Prostate gland (tissue), 2 donors: ENCODE results near the gene KIFC3. TPM values are rescaled to one million over a fixed set of nuclear protein-coding genes. Genes with fewer than 3 reads are reported as not detected.

Source experiments
- DNase-seq: peaks from one replicate; pipeline ENCODE4 v3.0.0-alpha.2; 2019; ENCODE audit warnings: low spot score
- H3K27ac ChIP-seq, 2 donors: fragments of 200-600 bp; sonication (generic); 2 replicates each; pipeline ENCODE4 v1.5.1; 2017 to 2019
- H3K27me3 ChIP-seq: fragments of 200-600 bp; sonication (generic); replicated peaks from 2 replicates; pipeline ENCODE4 v1.5.1; 2019; ENCODE audit not compliant: insufficient read depth
- H3K36me3 ChIP-seq, 2 donors: fragments of 200-600 bp; sonication (generic); 1 replicate in 1 of 2; 2 replicates in 1 of 2; pipeline versions ENCODE4 v1.5.1 to v1.8.1; 2017 to 2019
- H3K4me1 ChIP-seq: fragments of 200-600 bp; sonication (generic); replicated peaks from 2 replicates; pipeline ENCODE4 v1.5.1; 2019
- H3K4me3 ChIP-seq, 2 donors: fragments of 200-600 bp; sonication (generic); 2 replicates each; pipeline ENCODE4 v1.5.1; 2017 to 2019
- H3K9me3 ChIP-seq: fragments of 200-600 bp; sonication (generic); 2 replicates; pipeline ENCODE4 v1.5.1; 2017
- POLR2A ChIP-seq: fragments of 450-650 bp; IDR thresholded peaks from one replicate; pipeline ENCODE4 v1.6.1; 2016; ENCODE audit warnings: antibody characterized with exemption, mild to moderate bottlenecking
- POLR2AphosphoS5 ChIP-seq: sonication (generic); formaldehyde crosslinking; IDR thresholded peaks from one replicate; pipeline ENCODE4 v1.6.1; 2017; ENCODE audit warnings: antibody characterized with exemption
- WGBS: methylation state at CpG from one replicate; pipeline ENCODE4 v1.1.5; 2018; 5-methylcytosine and 5-hydroxymethylcytosine counted together
- intact Hi-C: fragments of 100-400 bp; cut with DNase I; formaldehyde crosslinking; loops from one replicate; pipeline ENCODE4 v1.14.2; 2022
- total RNA-seq, 2 donors: library from RNA; depleted of rRNA; stranded (reverse); fragments of >200 nt; gene quantifications; one replicate each; pipeline ENCODE4 v1.1.0, GENCODE V29; 2016
- TF ChIP-seq, protein P1 (sequence below), 4 experiments: fragments of 200-600 bp in 2 of 4; fragments of 450-650 bp in 2 of 4; sonication (generic) in 2 of 4; IDR thresholded peaks; 1 replicate in 3 of 4; 2 replicates in 1 of 4; pipeline ENCODE4 v1.5.1; 2016 to 2019; ENCODE audit warnings: antibody characterized with exemption in 4 of 4, mild to moderate bottlenecking in 2 of 4, moderate library complexity in 2 of 4

The KIFC3 gene
- total RNA-seq, 2 donors from 2014 or later, result 16.3 to 79.5 TPM

DNA sequence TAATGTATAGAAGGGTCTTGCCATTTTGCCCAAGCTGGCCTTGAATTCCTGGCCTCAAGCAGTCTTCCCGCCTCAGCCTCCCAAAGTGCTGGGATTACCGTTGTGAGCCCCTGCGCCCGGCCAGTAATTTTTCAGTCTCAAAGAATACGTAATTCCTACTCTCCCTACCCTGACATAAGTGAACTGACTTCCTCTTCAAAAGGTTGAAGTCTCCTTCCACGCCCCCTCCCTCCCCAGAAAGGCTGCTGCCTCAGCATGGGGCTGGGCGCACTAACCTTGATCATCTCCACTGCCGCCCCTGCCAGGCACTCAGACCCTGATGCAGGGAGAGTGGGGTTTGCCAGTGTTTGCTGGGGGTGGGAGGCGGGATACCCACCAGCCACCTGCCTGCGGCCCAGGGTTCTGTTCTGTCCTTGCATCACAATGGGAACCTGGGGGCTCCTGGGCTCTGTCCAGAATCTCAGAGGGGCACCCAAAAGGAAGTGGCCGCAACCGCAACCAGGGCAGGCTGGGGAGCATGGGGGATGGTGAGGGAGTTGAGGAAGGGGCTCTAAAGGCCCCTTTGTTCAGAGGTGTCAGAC lies 27.5 kb downstream of the KIFC3 start:
- Histone ChIP-seq H3K9me3 (no peaks in the 10 kb centered on the region), H3K4me1 (no peaks in the 10 kb centered on the region), H3K4me3 (no peak overlapping the region), H3K36me3 (no peaks in the 10 kb centered on the region), H3K27me3 (no peaks in the 10 kb centered on the region), H3K27ac (no peak overlapping the region)
- no peak for DNase-seq
- 96% methylated on average over 12 of the region's 12 CpGs for WGBS
- TF ChIP-seq POLR2A, result no peak
- TF ChIP-seq, protein P1, sequence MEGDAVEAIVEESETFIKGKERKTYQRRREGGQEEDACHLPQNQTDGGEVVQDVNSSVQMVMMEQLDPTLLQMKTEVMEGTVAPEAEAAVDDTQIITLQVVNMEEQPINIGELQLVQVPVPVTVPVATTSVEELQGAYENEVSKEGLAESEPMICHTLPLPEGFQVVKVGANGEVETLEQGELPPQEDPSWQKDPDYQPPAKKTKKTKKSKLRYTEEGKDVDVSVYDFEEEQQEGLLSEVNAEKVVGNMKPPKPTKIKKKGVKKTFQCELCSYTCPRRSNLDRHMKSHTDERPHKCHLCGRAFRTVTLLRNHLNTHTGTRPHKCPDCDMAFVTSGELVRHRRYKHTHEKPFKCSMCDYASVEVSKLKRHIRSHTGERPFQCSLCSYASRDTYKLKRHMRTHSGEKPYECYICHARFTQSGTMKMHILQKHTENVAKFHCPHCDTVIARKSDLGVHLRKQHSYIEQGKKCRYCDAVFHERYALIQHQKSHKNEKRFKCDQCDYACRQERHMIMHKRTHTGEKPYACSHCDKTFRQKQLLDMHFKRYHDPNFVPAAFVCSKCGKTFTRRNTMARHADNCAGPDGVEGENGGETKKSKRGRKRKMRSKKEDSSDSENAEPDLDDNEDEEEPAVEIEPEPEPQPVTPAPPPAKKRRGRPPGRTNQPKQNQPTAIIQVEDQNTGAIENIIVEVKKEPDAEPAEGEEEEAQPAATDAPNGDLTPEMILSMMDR (IDR thresholded peaks at IDR 0.05), result no peak
- no peak for TF ChIP-seq POLR2AphosphoS5
- intact Hi-C loops, result no loop called here

DNA sequence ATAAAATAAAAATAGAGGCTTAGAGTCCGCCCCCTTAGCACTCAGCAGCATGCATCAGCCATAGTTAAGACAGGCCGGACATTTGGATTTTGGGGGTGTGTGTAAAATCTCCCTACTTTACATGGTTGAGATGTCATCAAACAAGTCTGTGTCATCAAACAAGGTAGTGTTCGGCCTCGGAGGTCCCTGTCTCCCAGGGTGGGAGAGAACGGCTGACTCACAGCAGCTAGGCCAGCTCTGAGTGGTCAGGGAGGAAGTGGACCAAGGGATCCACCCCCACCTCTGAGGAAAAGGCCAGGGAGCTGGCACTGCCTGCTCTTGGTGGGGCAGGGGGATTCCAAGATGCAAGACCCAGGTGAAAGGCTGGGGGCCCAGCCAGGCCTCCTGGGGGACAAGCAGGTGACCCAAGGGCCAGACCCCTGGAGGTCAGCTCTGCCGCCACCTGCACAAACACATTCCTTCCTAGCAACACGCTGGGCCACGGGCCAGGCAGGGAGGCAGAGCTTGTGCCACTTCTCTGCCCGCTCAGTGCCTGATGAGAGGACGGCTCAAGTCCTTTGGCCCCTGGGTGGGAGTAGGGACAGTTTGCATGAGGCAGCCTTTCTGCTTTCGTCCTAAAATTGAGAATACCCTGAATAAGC lies 28.5 kb downstream of the KIFC3 start:
- Histone ChIP-seq H3K9me3 (no peaks in the 10 kb centered on the region), H3K4me1 (no peaks in the 10 kb centered on the region), H3K27ac (no peak overlapping the region), H3K4me3 (no peak overlapping the region), H3K27me3 (no peaks in the 10 kb centered on the region), H3K36me3 (no peaks in the 10 kb centered on the region)
- TF ChIP-seq POLR2A (no peak), POLR2AphosphoS5 (no peak)
- TF ChIP-seq, protein P1 (IDR thresholded peaks at IDR 0.05), result no peak
- intact Hi-C loops, result no loop called here
- DNase-seq, result no peak
- WGBS, result 89% methylated on average over 11 of the region's 11 CpGs

DNA sequence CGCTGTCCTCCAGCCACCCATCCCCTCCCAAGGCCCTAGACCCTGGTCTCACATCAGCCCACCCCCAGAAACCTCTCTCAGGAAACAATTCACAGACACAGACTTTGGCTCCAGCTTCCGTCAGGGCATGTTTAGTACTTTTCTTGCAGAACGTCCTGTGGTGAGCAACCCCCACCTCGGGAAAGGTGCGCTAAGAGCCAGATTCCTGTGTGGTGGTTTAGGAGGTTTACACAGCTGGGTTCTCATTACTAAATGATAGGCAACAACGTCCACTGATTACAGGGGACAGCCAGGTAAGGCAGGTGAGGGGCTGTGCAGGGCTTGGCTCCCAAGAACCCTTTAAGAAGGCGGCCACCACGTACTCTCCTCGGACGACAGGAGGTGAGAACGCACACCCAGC lies 29.3 kb downstream of the KIFC3 start:
- Histone ChIP-seq H3K4me3 (no peak overlapping the region), H3K36me3 (no peaks in the 10 kb centered on the region), H3K27ac (no peak overlapping the region), H3K9me3 (no peaks in the 10 kb centered on the region), H3K4me1 (no peaks in the 10 kb centered on the region), H3K27me3 (no peaks in the 10 kb centered on the region)
- WGBS, result 59% methylated on average over 11 of the region's 11 CpGs
- DNase-seq, result no peak
- TF ChIP-seq, protein P1 (IDR thresholded peaks at IDR 0.05), result no peak
- TF ChIP-seq POLR2A, result no peak
- no peak for TF ChIP-seq POLR2AphosphoS5
- intact Hi-C loops, result no loop called here

DNA sequence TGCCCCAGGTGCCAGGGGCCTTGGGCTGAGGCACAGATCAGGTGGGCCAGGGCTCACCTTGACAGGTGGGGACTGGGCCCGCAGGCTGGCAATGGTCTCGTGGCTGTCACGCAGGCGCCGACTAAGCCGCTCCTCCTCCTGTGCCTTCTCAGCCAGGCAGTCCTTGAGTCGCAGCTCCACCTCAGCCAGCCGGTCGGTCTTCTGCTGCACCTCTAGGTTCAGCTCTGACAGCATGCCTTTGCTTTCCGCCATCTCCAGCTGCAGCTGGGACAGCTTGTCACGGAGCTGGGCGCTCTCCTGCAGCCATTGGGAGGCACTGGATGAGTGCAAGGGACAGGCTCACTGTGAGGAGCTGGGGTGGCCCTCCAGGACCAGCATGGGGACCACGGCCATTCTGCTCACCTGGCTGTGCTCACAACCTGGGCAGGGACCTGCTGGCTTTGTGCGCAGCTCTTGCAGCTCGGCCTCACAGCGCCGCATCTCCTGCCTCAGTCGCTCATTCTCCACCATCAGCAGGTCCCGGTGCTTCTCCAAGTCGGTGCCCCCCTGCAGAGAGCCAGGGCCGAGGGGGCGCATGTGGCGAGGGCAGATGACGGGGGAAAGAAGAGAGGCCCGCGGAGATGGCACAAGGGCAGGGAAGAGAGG lies 31.0 kb downstream of the KIFC3 start:
- Histone ChIP-seq H3K27ac (no peak overlapping the region), H3K27me3 (no peaks in the 10 kb centered on the region), H3K4me3 (no peak overlapping the region), H3K36me3 (no peaks in the 10 kb centered on the region), H3K4me1 (no peaks in the 10 kb centered on the region), H3K9me3 (no peaks in the 10 kb centered on the region)
- WGBS, result 96% methylated on average over 26 of the region's 26 CpGs
- TF ChIP-seq POLR2A (no peak), POLR2AphosphoS5 (no peak)
- TF ChIP-seq, protein P1 (IDR thresholded peaks at IDR 0.05), result no peak
- intact Hi-C loops, result no loop called here
- no peak for DNase-seq

DNA sequence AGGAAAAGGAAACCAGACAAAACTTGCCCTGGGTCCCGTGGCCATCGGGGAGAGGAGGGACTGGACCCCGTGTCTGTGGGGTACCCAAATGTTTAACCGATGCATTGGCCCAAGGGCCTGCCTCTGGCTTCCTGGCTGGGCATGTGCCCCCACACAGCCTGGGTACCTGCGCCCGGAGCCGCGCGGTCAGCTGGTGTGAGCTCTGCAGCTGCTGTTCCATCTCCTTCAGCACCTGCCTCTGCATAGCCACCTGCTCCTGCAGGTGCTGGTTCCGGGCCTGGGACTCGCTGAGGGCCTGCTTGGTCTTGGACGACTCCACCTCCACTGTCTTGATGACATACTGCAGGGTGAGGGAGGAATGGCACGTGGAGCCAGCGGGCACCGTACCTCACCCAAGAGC lies 31.9 kb downstream of the KIFC3 start:
- no peak for DNase-seq
- Histone ChIP-seq H3K4me1 (no peaks in the 10 kb centered on the region), H3K4me3 (no peak overlapping the region), H3K9me3 (no peaks in the 10 kb centered on the region), H3K27ac (no peak overlapping the region), H3K27me3 (no peaks in the 10 kb centered on the region), H3K36me3 (no peaks in the 10 kb centered on the region)
- TF ChIP-seq POLR2A (no peak), POLR2AphosphoS5 (no peak)
- TF ChIP-seq, protein P1 (IDR thresholded peaks at IDR 0.05), result no peak
- intact Hi-C loops, result no loop called here
- 92% methylated on average over 15 of the region's 15 CpGs for WGBS
